Astrocyte (in vitro differentiated cells and primary cell): ENCODE data around the gene TJP1. TPM values are rescaled to one million over a fixed set of nuclear protein-coding genes. Genes with fewer than 3 reads are reported as not detected.
A peak's percentile ranks its signal among the peaks of the same experiment; 100 is the strongest.
"Not testable (repeated sequence)": the region's sequence is repeated elsewhere in the genome, so short reads cannot be mapped to it uniquely, and the experiment has no call there.

Source experiments
- DNase-seq: peaks from one replicate; pipeline ENCODE4 v3.0.0-alpha.2; 2010; ENCODE audit warnings: low read depth
- FAIRE-seq: peaks from 2 replicates; lab custom pipeline; 2011; peaks lifted over from hg19 to GRCh38; lab: Jason Lieb, UNC
- H2AFZ ChIP-seq: 2 replicates; pipeline ENCODE4 v1.6.0; 2012; ENCODE audit warnings: low read depth, low read length, inconsistent platforms
- H3K27ac ChIP-seq: 2 replicates; pipeline ENCODE4 v1.5.1; 2011; ENCODE audit warnings: low read depth, low read length, inconsistent platforms
- H3K27me3 ChIP-seq: 2 replicates; pipeline ENCODE4 v1.6.0; 2011; ENCODE audit warnings: low read length, inconsistent platforms; ENCODE audit not compliant: insufficient read depth
- H3K36me3 ChIP-seq: 2 replicates; pipeline ENCODE4 v1.5.1; 2011; ENCODE audit warnings: low read length, inconsistent platforms; ENCODE audit not compliant: insufficient read depth
- H3K4me1 ChIP-seq: 2 replicates; pipeline ENCODE4 v1.5.1; 2011; ENCODE audit warnings: low read length, inconsistent platforms; ENCODE audit not compliant: insufficient read depth
- H3K4me2 ChIP-seq: 2 replicates; pipeline ENCODE4 v1.6.0; 2012; ENCODE audit warnings: low read length, inconsistent platforms
- H3K4me3 ChIP-seq: 2 replicates; pipeline ENCODE4 v1.5.1; 2011; ENCODE audit warnings: low read depth, mild to moderate bottlenecking, low read length, inconsistent platforms; ENCODE audit not compliant: insufficient read depth
- H3K79me2 ChIP-seq: 2 replicates; pipeline ENCODE4 v1.6.0; 2012; ENCODE audit warnings: mild to moderate bottlenecking, low read length, inconsistent platforms; ENCODE audit not compliant: insufficient read depth
- H3K9ac ChIP-seq: 2 replicates; pipeline ENCODE4 v1.6.0; 2012; ENCODE audit warnings: mild to moderate bottlenecking, low read length, inconsistent platforms
- H3K9me3 ChIP-seq: 2 replicates; pipeline ENCODE4 v1.5.1; 2012; ENCODE audit warnings: low read depth, mild to moderate bottlenecking, low read length, inconsistent platforms; ENCODE audit not compliant: insufficient read depth
- H4K20me1 ChIP-seq: 2 replicates; pipeline ENCODE4 v1.6.0; 2012; ENCODE audit warnings: low read length, inconsistent platforms; ENCODE audit not compliant: insufficient read depth
- H3K27ac Mint-ChIP-seq: one replicate; pipeline ENCODE4 v1.8.0; 2021; ENCODE audit warnings: mild to moderate bottlenecking, mixed read lengths; ENCODE audit not compliant: unreplicated experiment
- H3K27me3 Mint-ChIP-seq: one replicate; pipeline ENCODE4 v1.8.0; 2021; ENCODE audit warnings: low read depth, mixed read lengths; ENCODE audit not compliant: unreplicated experiment
- H3K36me3 Mint-ChIP-seq: one replicate; pipeline ENCODE4 v1.8.0; 2021; ENCODE audit warnings: low read depth, mixed read lengths; ENCODE audit not compliant: unreplicated experiment
- H3K4me1 Mint-ChIP-seq: one replicate; pipeline ENCODE4 v1.8.0; 2021; ENCODE audit warnings: low read depth, mixed read lengths; ENCODE audit not compliant: unreplicated experiment
- H3K4me3 Mint-ChIP-seq: one replicate; pipeline ENCODE4 v1.8.0; 2021; ENCODE audit warnings: mild to moderate bottlenecking, moderate library complexity, mixed read lengths; ENCODE audit not compliant: unreplicated experiment
- H3K9me3 Mint-ChIP-seq: one replicate; pipeline ENCODE4 v1.8.0; 2021; ENCODE audit warnings: mild to moderate bottlenecking, mixed read lengths; ENCODE audit not compliant: unreplicated experiment
- EZH2 ChIP-seq: IDR thresholded peaks from 2 replicates; pipeline ENCODE4 v1.6.1; 2012; ENCODE audit warnings: mild to moderate bottlenecking, low read length, inconsistent platforms; ENCODE audit not compliant: insufficient read depth
- total RNA-seq: library from RNA; stranded (reverse); gene quantifications from 2 replicates; pipeline ENCODE4 v1.2.1, GENCODE V29; 2021
- TF ChIP-seq, protein P1 (sequence below): IDR thresholded peaks from 2 replicates; pipeline ENCODE4 v1.5.1; 2011; ENCODE audit warnings: low read depth, mild to moderate bottlenecking, inconsistent platforms, low read length, moderate library complexity; ENCODE audit not compliant: insufficient read depth

Gene TJP1
- total RNA-seq, 1 donor from 2014 or later = 137 TPM

DNA sequence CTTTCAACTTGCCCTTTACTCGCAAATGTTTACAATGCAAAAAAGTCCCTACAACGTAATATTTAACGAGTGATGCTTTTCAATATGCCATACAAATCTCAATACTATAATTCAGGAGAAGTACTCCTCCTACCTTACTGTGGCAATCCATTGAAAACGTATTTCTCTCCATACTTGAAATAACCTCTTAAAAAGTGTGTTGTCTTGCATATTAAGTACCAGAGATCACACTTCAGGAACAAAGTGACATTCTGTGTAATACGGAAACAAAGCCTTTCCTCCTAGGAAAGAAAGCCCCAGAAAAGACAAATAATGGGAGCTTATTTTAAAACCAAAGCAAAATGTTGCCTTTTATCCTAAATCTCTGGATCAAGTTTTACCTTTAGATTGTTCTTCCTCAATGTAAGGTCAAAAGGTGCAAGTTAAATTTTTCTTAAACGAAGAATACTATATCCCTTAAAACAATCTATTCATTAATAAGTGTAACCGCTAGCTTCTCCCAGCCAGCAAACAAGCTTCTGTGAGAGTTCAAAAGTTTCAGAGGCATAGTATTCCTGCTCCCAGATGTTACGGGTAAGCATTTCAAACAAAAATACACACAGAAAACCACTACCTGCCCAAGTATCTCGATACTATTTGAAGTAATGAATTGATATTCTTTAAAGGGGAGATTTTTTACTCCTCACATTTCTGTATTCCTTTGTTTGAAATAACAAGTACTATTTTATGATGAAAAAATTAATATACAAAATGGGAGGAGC is 1.7 kb downstream of the TJP1 start:
- H2AFZ ChIP-seq = no peak overlapping the region
- H3K4me3 ChIP-seq = peak overlapping the region; percentile 79
- H3K4me2 ChIP-seq = peak overlapping the region; percentile 87
- no peaks in the 10 kb centered on the region for H3K27me3 ChIP-seq
- Mint-ChIP-seq H3K27ac (peak overlapping the region; percentile 89), H3K27me3 (no peaks in the 10 kb centered on the region), H3K4me3 (peak overlapping the region; percentile 91), H3K4me1 (peaks cover 32% of the 10 kb centered on the region), H3K36me3 (no peaks in the 10 kb centered on the region), H3K9me3 (no peaks in the 10 kb centered on the region)
- no peaks in the 10 kb centered on the region for H3K36me3 ChIP-seq
- H3K9ac ChIP-seq = peak overlapping the region; percentile 82
- H3K79me2 ChIP-seq = peaks cover 60% of the 10 kb centered on the region
- H3K4me1 ChIP-seq = peaks cover 18% of the 10 kb centered on the region
- FAIRE-seq (no peak), DNase-seq (no peak)
- H4K20me1 ChIP-seq = peaks cover 56% of the 10 kb centered on the region
- peak overlapping the region; percentile 94 for H3K27ac ChIP-seq
- no peaks in the 10 kb centered on the region for H3K9me3 ChIP-seq
- TF ChIP-seq, protein P1, sequence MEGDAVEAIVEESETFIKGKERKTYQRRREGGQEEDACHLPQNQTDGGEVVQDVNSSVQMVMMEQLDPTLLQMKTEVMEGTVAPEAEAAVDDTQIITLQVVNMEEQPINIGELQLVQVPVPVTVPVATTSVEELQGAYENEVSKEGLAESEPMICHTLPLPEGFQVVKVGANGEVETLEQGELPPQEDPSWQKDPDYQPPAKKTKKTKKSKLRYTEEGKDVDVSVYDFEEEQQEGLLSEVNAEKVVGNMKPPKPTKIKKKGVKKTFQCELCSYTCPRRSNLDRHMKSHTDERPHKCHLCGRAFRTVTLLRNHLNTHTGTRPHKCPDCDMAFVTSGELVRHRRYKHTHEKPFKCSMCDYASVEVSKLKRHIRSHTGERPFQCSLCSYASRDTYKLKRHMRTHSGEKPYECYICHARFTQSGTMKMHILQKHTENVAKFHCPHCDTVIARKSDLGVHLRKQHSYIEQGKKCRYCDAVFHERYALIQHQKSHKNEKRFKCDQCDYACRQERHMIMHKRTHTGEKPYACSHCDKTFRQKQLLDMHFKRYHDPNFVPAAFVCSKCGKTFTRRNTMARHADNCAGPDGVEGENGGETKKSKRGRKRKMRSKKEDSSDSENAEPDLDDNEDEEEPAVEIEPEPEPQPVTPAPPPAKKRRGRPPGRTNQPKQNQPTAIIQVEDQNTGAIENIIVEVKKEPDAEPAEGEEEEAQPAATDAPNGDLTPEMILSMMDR = no peak
- no peak for TF ChIP-seq EZH2

DNA sequence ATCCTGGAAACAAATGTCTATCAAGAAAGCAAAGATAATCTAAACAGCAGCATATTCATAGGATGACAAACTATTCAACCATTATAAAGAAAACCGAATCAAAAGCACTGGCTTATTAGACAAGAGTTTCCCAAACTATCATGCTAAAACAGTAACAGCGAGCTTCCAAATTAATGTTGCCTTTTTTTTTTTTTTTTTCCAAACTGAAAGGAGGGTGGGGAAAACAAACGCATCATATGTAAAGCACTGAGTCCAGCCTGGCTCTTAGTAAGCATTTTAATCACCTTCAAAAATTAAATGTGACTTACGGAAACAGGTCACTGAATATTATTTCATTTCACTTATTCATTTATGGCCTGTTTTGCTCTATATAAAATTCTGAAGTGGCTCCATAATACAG is 2.3 kb downstream of the TJP1 start:
- Mint-ChIP-seq H3K27ac (peak overlapping the region; percentile 75), H3K27me3 (no peaks in the 10 kb centered on the region), H3K9me3 (no peaks in the 10 kb centered on the region), H3K4me3 (peak overlapping the region; percentile 91), H3K4me1 (peaks cover 30% of the 10 kb centered on the region), H3K36me3 (no peaks in the 10 kb centered on the region)
- no peaks in the 10 kb centered on the region for H3K27me3 ChIP-seq
- H3K27ac ChIP-seq = peak overlapping the region; percentile 94
- H3K9me3 ChIP-seq = no peaks in the 10 kb centered on the region
- DNase-seq = no peak
- H3K79me2 ChIP-seq = peaks cover 66% of the 10 kb centered on the region
- H3K4me3 ChIP-seq = peak overlapping the region; percentile 79
- H4K20me1 ChIP-seq = peaks cover 62% of the 10 kb centered on the region
- H3K4me2 ChIP-seq = peak overlapping the region; percentile 87
- no peak overlapping the region for H2AFZ ChIP-seq
- H3K36me3 ChIP-seq = no peaks in the 10 kb centered on the region
- TF ChIP-seq EZH2 = no peak
- TF ChIP-seq, protein P1 = no peak
- peak overlapping the region; percentile 82 for H3K9ac ChIP-seq
- peaks cover 12% of the 10 kb centered on the region for H3K4me1 ChIP-seq
- FAIRE-seq = no peak

DNA sequence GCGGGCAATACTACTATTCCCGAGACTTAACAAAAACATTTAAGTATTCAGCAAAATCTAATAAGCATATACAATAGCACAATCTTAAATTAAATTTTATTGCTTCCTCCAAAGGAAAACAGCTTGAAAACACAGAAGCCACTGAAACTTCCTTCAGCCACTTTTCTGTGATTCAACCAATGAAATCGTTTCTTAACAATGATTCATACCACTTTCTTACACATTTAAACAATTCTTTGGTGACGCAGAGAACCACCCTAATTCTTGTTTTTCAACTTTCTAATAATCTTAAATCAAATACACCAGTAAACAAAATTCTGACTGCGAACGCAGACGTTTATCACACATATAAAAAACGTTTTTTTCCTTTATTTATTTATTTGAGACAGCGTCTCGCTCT is 4.1 kb downstream of the TJP1 start:
- peak; percentile 20 for DNase-seq
- peaks cover 38% of the 10 kb centered on the region for H3K4me1 Mint-ChIP-seq

DNA sequence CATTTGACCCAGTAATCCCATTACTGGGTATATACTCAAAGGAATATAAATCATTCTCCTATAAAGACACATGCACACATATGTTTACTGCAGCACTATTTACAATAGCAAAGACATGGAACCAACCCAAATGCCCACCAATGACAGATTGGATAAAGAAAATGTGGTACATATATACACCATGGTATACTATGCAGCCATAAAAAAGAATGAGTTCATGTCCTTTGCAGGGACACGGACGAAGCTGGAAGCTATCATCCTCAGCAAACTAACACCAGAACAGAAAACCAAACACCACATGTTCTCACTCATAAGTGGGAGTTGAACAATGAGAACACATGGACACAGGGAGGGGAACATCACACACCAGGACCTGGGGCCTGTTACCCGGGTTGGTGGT is 4.8 kb downstream of the TJP1 start:
- H3K4me1 ChIP-seq = peaks cover 18% of the 10 kb centered on the region
- not testable (repeated sequence) for H3K36me3 ChIP-seq, H3K9me3 ChIP-seq, H3K4me2 ChIP-seq, H3K9ac ChIP-seq, H2AFZ ChIP-seq, FAIRE-seq, H3K4me3 Mint-ChIP-seq, H3K9me3 Mint-ChIP-seq, H3K27me3 ChIP-seq, H3K4me3 ChIP-seq, H3K27ac Mint-ChIP-seq, H3K27ac ChIP-seq, H3K27me3 Mint-ChIP-seq, H3K36me3 Mint-ChIP-seq, DNase-seq
- H3K79me2 ChIP-seq = peaks cover 91% of the 10 kb centered on the region
- peaks cover 87% of the 10 kb centered on the region for H4K20me1 ChIP-seq
- peaks cover 40% of the 10 kb centered on the region for H3K4me1 Mint-ChIP-seq

More for the DNA sequence above, 4.1 kb downstream of the TJP1 start:
- Histone ChIP-seq H3K4me2 (peak overlapping the region; percentile 31), H3K9ac (no peak overlapping the region), H3K9me3 (no peaks in the 10 kb centered on the region), H3K79me2 (peaks cover 84% of the 10 kb centered on the region), H2AFZ (no peak overlapping the region), H3K27ac (no peak overlapping the region), H3K36me3 (no peaks in the 10 kb centered on the region), H3K27me3 (no peaks in the 10 kb centered on the region), H3K4me1 (peaks cover 18% of the 10 kb centered on the region), H4K20me1 (peaks cover 80% of the 10 kb centered on the region), H3K4me3 (no peak overlapping the region)
- no peaks in the 10 kb centered on the region for H3K27me3 Mint-ChIP-seq
- FAIRE-seq = no peak
- no peak overlapping the region for H3K27ac Mint-ChIP-seq
- TF ChIP-seq EZH2 = no peak
- TF ChIP-seq, protein P1 = no peak
- H3K9me3 Mint-ChIP-seq = no peaks in the 10 kb centered on the region
- H3K4me3 Mint-ChIP-seq = peak overlapping the region; percentile 54
- no peaks in the 10 kb centered on the region for H3K36me3 Mint-ChIP-seq
